Kidney (tissue), 14 donors: ENCODE data around the gene TMEM74B. TPM values are rescaled to one million over a fixed set of nuclear protein-coding genes. Genes with fewer than 3 reads are reported as not detected.

ENCODE experiments used
- DNase-seq, 5 donors: peaks; one replicate each; pipeline ENCODE4 v3.0.0-alpha.2; 2013 to 2020
- FAIRE-seq: peaks from 2 replicates; lab custom pipeline; 2012; peaks lifted over from hg19 to GRCh38; lab: Jason Lieb, UNC
- H3K27ac ChIP-seq, 2 donors: one replicate each; pipeline ENCODE4 v1.7.0; 2013; ENCODE audit warnings: low read depth in 2 of 2, low read length in 2 of 2, inconsistent platforms in 1 of 2
- H3K27me3 ChIP-seq: one replicate; pipeline ENCODE4 v1.7.1; 2013; ENCODE audit warnings: low read length, inconsistent platforms; ENCODE audit not compliant: control insufficient read depth, insufficient read depth
- H3K36me3 ChIP-seq, 3 donors: one replicate each; pipeline versions ENCODE4 v1.7.0 to v1.7.1; 2013; ENCODE audit warnings: low read length in 3 of 3, control low read depth in 1 of 3, inconsistent platforms in 1 of 3; ENCODE audit not compliant: insufficient read depth in 3 of 3, control insufficient read depth in 2 of 3
- H3K4me1 ChIP-seq, 3 donors: one replicate each; pipeline versions ENCODE4 v1.7.0 to v1.7.1; 2013; ENCODE audit warnings: low read length in 3 of 3, inconsistent platforms in 1 of 3, low read depth in 1 of 3; ENCODE audit not compliant: control insufficient read depth in 2 of 3, insufficient read depth in 2 of 3
- H3K4me3 ChIP-seq, 3 donors: one replicate each; pipeline versions ENCODE4 v1.7.0 to v1.8.1; 2013; ENCODE audit warnings: low read length in 3 of 3, control low read depth in 1 of 3, inconsistent platforms in 1 of 3
- H3K9ac ChIP-seq, 3 donors: one replicate each; pipeline versions ENCODE4 v1.7.0 to v1.7.1; 2013; ENCODE audit warnings: low read length in 3 of 3, control low read depth in 1 of 3, inconsistent platforms in 1 of 3
- H3K9me3 ChIP-seq, 3 donors: one replicate each; pipeline versions ENCODE4 v1.7.0 to v1.7.1; 2013; ENCODE audit warnings: low read length in 3 of 3, control low read depth in 1 of 3, inconsistent platforms in 1 of 3; ENCODE audit not compliant: control insufficient read depth in 2 of 3, insufficient read depth in 1 of 3
- CTCF ChIP-seq: IDR thresholded peaks from 3 replicates; pipeline ENCODE4 v1.5.1; 2012; ENCODE audit warnings: mild to moderate bottlenecking, moderate library complexity, borderline replicate concordance; ENCODE audit not compliant: insufficient read depth; ENCODE audit errors: extremely low read depth
- intact Hi-C: fragments of 100-400 bp; cut with DNase I; formaldehyde crosslinking; loops from one replicate; pipeline ENCODE4 v1.11.1; 2022
- polyA plus RNA-seq: library from polyadenylated mRNA; stranded (reverse); fragments of 350-450 nt; fragmentation: Illumina TruSeq; extraction: RNeasy Lipid Tissue Mini Kit (QIAGEN cat#74804); gene quantifications from one replicate; pipeline ENCODE4 v1.2.3, GENCODE V29; 2014; ENCODE audit warnings: low read depth, low replicate concordance; ENCODE audit not compliant: insufficient read depth
- total RNA-seq: library from RNA; stranded (reverse); fragmentation: NEBNext Ultra II Directional; extraction: Animal tissue kit (Norgen Biotek cat#: 25700); gene quantifications from one replicate; pipeline ENCODE4 v1.2.1, GENCODE V29; 2021
- donor health status: control.
- donor health status: control.
- donor health status: control.
- donor health status: control.
- donor health status: control.
- donor health status: DM: yes; HTN: yes; CAD: no.
- donor health status: Normal renal cell carcinoma (clear cell type).

Gene TMEM74B
- total and polyA plus RNA-seq, 2 donors from 2014 or later: 0.54 to 1.6 TPM

DNA sequence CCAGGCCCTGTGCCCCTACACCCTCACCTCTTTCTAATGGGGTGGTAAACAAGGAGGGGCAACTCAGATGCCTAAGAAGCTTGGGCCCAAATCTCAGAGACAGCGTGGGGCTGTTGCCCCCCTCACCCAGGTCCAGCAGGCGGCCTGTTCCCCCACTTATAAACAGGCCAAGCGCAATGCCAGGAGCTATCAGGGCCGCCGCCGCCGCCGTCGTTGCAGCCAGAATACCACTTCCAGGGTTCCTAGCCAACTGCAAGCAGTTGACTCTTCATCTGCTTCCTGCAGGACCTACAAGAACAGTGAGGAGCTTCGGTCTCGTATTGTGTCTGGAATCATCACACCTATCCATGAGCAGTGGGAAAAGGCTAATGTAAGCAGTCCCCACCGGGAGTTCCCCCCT is 49.9 kb downstream of the TMEM74B start:
- Histone ChIP-seq H3K36me3 (peaks cover 9 to 41% (median 40%) of the 10 kb centered on the region in 3 donors), H3K4me1 (no peaks in the 10 kb centered on the region), H3K9me3 (no peaks in the 10 kb centered on the region), H3K4me3 (no peak overlapping the region), H3K27me3 (no peaks in the 10 kb centered on the region), H3K9ac (no peak overlapping the region), H3K27ac (no peak overlapping the region)
- no peak for DNase-seq
- TF ChIP-seq CTCF: no peak
- no peak for FAIRE-seq
- intact Hi-C loops: no loop called here

DNA sequence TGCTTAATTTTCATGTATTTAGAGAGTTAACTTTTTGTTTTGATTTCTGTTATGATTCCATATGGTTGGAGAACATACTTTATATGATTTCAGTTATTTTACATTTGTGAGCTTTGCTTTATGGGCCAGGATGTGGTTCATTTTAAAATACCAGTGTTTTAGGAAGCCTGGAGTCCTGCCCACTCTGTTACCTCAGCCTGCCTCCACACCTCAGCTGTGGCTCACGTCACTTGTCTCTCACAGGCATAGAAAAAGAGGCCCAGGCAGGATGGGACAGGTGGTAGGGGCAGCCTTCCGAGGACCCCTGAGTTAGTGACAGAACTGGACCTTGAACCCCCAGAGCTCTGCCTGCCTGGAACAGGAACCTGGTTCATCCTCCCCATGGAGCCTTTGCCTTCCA is 50.4 kb downstream of the TMEM74B start:
- intact Hi-C loops: no loop called here
- FAIRE-seq (no peak), DNase-seq (no peak)
- no peak overlapping the region for H3K9ac ChIP-seq
- H3K36me3 ChIP-seq: peaks cover 13 to 45% (median 44%) of the 10 kb centered on the region in 3 donors
- no peak overlapping the region for H3K4me3 ChIP-seq
- H3K27me3 ChIP-seq: no peaks in the 10 kb centered on the region
- H3K27ac ChIP-seq: no peak overlapping the region
- no peaks in the 10 kb centered on the region for H3K9me3 ChIP-seq
- no peak for TF ChIP-seq CTCF
- H3K4me1 ChIP-seq: no peaks in the 10 kb centered on the region

GRCh38 chr20:1131354-1131753 is 53.4 kb downstream of the TMEM74B start:
- H3K9me3 ChIP-seq: no peaks in the 10 kb centered on the region
- H3K27me3 ChIP-seq: no peaks in the 10 kb centered on the region
- H3K36me3 ChIP-seq: peaks cover 17 to 69% (median 53%) of the 10 kb centered on the region in 3 donors
- DNase-seq (no peak), FAIRE-seq (no peak)
- no peaks in the 10 kb centered on the region for H3K4me1 ChIP-seq
- intact Hi-C loops: no loop called here
- TF ChIP-seq CTCF: no peak
- no peak overlapping the region for H3K4me3 ChIP-seq
- no peak overlapping the region for H3K27ac ChIP-seq
- H3K9ac ChIP-seq: no peak overlapping the region

DNA sequence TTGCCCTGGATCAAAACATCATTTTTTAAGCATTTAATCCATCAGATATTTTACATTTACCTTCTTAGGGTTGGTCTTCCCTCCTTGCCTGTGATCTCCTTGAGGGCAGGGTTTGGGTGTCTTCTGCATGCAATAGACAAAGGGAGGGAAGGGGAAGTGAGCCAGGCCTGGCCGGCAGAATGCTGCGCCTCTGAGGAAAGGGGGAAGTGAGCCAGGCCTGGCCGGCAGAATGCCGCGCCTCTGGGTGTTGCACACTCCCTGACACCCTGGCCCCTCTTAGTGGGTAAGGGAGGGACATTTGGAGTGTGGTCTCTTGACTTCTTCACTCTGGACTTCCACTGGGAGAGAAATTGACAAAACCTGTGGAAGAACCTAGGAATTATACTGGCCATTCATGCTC is 53.9 kb downstream of the TMEM74B start:
- DNase-seq (peak in 1 of 5 donors; percentile 74), FAIRE-seq (no peak)
- Histone ChIP-seq H3K27ac (no peak overlapping the region), H3K9me3 (no peaks in the 10 kb centered on the region), H3K4me1 (no peaks in the 10 kb centered on the region), H3K36me3 (peaks cover 16 to 70% (median 50%) of the 10 kb centered on the region in 3 donors), H3K27me3 (no peaks in the 10 kb centered on the region), H3K9ac (no peak overlapping the region), H3K4me3 (no peak overlapping the region)
- intact Hi-C loops: no loop called here
- no peak for TF ChIP-seq CTCF
